ENCODE results near the gene BLVRB. TPM values are rescaled to one million over a fixed set of nuclear protein-coding genes. Genes with fewer than 3 reads are reported as not detected.

The BLVRB gene
- total RNA-seq, 1 donor from 2014 or later, result 53.1 TPM

DNA sequence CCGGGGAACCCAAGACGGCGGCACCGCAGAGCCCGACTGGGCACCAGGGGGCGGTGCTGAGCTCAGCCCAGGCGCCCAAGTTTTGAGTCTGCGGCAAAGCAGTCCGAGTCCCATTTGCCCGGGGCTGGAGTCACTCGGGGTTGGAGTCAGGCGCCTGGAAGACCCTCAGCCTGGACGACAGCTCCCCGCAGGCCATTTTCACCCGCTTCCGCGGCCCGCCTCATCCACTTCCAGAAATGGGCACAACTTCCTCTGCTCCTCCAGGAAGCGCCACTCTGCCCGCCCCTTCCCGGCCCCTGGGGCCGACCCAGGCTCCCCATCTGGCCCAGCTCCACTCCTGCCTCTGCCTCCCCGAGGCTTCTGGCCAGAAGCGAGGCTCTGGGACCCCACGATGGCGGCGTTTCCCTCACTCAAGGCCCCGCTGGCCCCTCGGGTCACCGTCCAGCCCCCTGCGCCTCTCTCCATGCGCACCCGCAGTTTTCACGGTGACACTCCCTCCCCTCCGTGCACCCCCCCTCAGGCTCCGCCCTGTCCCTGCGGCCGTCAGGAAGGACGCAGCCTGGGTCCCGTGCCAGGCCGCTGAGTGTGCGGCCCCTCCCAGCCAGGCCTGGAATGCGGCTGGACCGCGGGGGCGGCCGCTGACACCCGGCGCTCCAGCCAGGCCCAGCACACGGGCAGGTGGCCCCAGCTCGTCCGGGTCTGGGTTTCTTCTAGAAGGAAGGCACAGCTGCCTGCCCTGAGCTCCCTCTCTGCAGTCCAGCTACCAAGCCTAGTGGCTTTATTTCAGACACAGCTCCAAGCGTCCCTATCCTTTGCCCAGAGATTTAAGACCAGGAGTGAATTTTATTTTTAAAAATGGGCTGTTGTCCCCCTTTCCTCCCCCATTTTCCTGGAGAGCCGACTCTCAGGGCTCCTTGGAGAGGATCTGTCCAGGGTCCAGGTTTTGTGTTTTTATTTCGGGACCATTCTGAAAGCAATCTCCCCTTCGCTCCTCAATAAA lies 44.5 kb downstream of the BLVRB start:
- Mint-ChIP-seq H3K27me3 (ENCODE audit: low read depth) (no peaks in the 10 kb centered on the region), H3K27ac (ENCODE audit: unreplicated experiment) (peak overlapping the region; percentile 84), H3K9me3 (ENCODE audit: low read depth) (no peaks in the 10 kb centered on the region), H3K4me3 (ENCODE audit: unreplicated experiment) (peak overlapping the region; percentile 79), H3K4me1 (ENCODE audit: low read depth) (peaks cover 32% of the 10 kb centered on the region), H3K36me3 (ENCODE audit: low read depth) (peaks cover 6% of the 10 kb centered on the region)
- TF ChIP-seq, protein P1, sequence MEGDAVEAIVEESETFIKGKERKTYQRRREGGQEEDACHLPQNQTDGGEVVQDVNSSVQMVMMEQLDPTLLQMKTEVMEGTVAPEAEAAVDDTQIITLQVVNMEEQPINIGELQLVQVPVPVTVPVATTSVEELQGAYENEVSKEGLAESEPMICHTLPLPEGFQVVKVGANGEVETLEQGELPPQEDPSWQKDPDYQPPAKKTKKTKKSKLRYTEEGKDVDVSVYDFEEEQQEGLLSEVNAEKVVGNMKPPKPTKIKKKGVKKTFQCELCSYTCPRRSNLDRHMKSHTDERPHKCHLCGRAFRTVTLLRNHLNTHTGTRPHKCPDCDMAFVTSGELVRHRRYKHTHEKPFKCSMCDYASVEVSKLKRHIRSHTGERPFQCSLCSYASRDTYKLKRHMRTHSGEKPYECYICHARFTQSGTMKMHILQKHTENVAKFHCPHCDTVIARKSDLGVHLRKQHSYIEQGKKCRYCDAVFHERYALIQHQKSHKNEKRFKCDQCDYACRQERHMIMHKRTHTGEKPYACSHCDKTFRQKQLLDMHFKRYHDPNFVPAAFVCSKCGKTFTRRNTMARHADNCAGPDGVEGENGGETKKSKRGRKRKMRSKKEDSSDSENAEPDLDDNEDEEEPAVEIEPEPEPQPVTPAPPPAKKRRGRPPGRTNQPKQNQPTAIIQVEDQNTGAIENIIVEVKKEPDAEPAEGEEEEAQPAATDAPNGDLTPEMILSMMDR (IDR thresholded peaks at IDR 0.05), result peak; percentile 100
- peak; percentile 94 for DNase-seq (ENCODE audit: low spot score)

DNA sequence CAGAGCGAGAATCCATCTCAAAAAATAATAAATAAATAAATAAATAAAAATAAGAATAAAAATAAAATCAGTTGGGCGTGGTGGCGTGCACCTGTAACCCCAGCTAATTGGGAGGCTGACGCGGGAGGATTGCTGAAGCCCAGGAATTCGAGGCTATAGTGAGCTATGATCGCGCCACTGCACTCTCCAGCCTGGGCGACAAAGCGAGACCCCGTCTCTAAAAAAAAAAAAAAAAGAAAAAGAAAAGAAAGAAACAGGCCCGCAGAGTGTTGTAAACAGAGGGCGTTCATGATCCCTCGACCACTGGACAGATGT lies 45.1 kb downstream of the BLVRB start:
- H3K27ac Mint-ChIP-seq (ENCODE audit: unreplicated experiment), result peak overlapping the region; percentile 84
- peaks cover 6% of the 10 kb centered on the region for H3K36me3 Mint-ChIP-seq (ENCODE audit: low read depth)
- peaks cover 31% of the 10 kb centered on the region for H3K4me1 Mint-ChIP-seq (ENCODE audit: low read depth)
- no peaks in the 10 kb centered on the region for H3K27me3 Mint-ChIP-seq (ENCODE audit: low read depth)
- no peaks in the 10 kb centered on the region for H3K9me3 Mint-ChIP-seq (ENCODE audit: low read depth)
- H3K4me3 Mint-ChIP-seq (ENCODE audit: unreplicated experiment), result peak overlapping the region; percentile 79
- TF ChIP-seq, protein P1 (IDR thresholded peaks at IDR 0.05), result no peak
- DNase-seq (ENCODE audit: low spot score), result no peak

DNA sequence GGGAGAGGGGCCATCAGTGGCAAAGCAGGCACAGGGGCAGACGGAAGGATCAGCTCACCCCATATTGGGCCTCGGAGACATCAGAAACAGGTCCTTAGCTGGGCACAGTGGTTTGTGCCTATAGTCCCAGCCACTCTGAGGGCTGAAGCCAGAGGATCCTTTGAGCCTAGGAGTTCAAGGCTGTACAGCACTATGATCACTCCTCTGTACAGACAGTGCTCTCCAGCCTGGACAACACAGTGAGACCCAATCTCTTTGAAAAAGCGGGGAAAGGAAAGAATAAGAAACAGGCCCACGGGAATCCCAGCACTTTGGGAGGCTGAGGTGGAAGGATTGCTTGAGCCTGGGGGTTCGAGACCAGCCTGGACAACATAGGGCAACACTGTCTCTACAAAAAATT lies 45.8 kb downstream of the BLVRB start:
- TF ChIP-seq, protein P1 (IDR thresholded peaks at IDR 0.05), result no peak
- Mint-ChIP-seq H3K27me3 (ENCODE audit: low read depth) (no peaks in the 10 kb centered on the region), H3K27ac (ENCODE audit: unreplicated experiment) (no peak overlapping the region), H3K4me1 (ENCODE audit: low read depth) (peaks cover 36% of the 10 kb centered on the region), H3K36me3 (ENCODE audit: low read depth) (peaks cover 6% of the 10 kb centered on the region), H3K9me3 (ENCODE audit: low read depth) (no peaks in the 10 kb centered on the region), H3K4me3 (ENCODE audit: unreplicated experiment) (no peak overlapping the region)
- DNase-seq (ENCODE audit: low spot score), result no peak

DNA sequence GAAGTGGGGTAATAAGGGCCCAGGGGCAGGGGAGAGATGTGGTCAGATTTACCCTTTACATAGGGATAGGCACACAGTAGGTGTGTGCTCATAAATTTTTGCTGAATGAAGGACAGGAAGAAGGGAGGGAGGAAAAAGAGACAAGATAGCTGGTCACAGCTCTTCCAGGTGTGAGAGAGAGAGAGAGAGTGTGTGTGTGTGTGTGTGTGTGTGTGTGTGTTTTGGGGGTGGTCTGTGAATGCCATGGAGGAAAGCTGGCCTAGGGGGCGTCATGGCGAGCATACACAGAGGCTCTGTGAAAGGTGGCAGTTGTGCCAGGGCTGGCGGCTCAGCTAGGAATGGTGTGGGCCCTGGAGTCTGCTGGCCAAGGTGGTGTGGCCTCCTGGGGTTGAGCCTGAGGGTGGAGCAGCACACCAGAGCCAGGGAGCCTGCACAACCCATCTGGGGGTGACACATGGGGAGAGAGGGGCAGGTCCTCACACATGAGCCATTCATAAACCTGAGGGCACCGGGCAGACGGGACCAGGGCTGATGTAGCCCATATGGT lies 46.4 kb downstream of the BLVRB start:
- Mint-ChIP-seq H3K36me3 (ENCODE audit: low read depth) (peaks cover 4% of the 10 kb centered on the region), H3K4me1 (ENCODE audit: low read depth) (peaks cover 39% of the 10 kb centered on the region), H3K9me3 (ENCODE audit: low read depth) (no peaks in the 10 kb centered on the region), H3K27ac (ENCODE audit: unreplicated experiment) (no peak overlapping the region), H3K27me3 (ENCODE audit: low read depth) (no peaks in the 10 kb centered on the region), H3K4me3 (ENCODE audit: unreplicated experiment) (no peak overlapping the region)
- DNase-seq (ENCODE audit: low spot score), result no peak
- TF ChIP-seq, protein P1 (IDR thresholded peaks at IDR 0.05), result no peak

DNA sequence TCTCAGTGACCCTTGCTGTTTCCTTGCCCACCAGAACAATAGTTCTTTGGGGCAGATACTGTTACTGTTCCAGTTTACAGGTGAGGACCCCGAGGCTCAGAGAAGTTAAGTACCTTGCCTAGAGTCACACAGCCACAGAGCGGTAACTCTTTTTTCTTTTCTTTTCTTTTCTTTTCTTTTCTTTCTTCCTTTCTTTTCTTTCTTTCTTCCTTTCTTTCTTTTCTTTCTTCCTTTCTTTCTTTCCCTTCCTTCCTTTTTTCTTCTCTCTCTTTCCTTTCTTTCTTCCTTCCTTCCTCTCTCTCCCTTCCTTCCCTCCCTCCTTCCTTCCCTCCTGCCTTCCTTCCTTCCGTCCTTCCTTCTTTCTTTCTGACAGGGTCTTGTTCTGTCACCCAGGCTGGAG lies 47.5 kb downstream of the BLVRB start:
- Mint-ChIP-seq H3K27ac (ENCODE audit: unreplicated experiment) (no peak overlapping the region), H3K9me3 (ENCODE audit: low read depth) (no peaks in the 10 kb centered on the region), H3K36me3 (ENCODE audit: low read depth) (peaks cover 4% of the 10 kb centered on the region), H3K27me3 (ENCODE audit: low read depth) (no peaks in the 10 kb centered on the region), H3K4me3 (ENCODE audit: unreplicated experiment) (no peak overlapping the region), H3K4me1 (ENCODE audit: low read depth) (peaks cover 46% of the 10 kb centered on the region)
- no peak for DNase-seq (ENCODE audit: low spot score)
- TF ChIP-seq, protein P1 (IDR thresholded peaks at IDR 0.05), result no peak
